ENCODE measurements around the gene NBEA.

The NBEA gene

DNA sequence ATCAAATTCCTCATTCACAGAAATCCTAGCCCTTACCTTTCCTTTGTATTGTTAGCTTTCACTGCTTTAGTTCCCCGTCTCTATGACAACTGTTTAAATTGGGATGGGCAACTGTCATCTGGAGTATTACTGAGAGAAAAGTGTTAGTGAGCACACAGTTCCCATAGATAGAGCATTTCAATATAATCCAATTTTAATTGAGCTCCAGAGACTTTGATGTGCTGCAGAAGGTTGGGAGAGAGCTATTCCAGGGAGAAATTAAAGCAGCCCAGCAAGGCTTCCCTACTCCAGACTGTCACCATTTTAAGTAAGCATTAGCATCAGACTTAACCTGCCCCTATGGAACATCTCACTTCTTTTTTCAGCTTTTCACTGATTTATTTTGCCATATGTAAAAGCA is 589.5 kb downstream of the NBEA start:
- no peaks in the 10 kb centered on the region; the same call in none of the 2 replicates for H3K4me1 ChIP-seq (ENCODE audit: control insufficient read depth, insufficient read depth, low read length)
- ChIA-PET POLR2A (no interaction called here), CTCF (no interaction called here)
- no peaks in the 10 kb centered on the region for H3K9me3 ChIP-seq (ENCODE audit: control insufficient read depth, insufficient read depth, low read depth, low read length)
- H3K36me3 ChIP-seq (ENCODE audit: control insufficient read depth in 2 of 2, insufficient read depth in 1 of 2, low read length in 2 of 2): no peaks in the 10 kb centered on the region
- TF ChIP-seq ZNF785 (tag by site-specific recombination; IDR thresholded peaks at IDR 0.05): no peak
- TF ChIP-seq ZNF621 (tag by site-specific recombination; IDR thresholded peaks at IDR 0.05): no peak
- TF ChIP-seq, protein P1, sequence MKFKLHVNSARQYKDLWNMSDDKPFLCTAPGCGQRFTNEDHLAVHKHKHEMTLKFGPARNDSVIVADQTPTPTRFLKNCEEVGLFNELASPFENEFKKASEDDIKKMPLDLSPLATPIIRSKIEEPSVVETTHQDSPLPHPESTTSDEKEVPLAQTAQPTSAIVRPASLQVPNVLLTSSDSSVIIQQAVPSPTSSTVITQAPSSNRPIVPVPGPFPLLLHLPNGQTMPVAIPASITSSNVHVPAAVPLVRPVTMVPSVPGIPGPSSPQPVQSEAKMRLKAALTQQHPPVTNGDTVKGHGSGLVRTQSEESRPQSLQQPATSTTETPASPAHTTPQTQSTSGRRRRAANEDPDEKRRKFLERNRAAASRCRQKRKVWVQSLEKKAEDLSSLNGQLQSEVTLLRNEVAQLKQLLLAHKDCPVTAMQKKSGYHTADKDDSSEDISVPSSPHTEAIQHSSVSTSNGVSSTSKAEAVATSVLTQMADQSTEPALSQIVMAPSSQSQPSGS (tag by site-specific recombination; IDR thresholded peaks at IDR 0.05; ENCODE audit: low read depth): no peak
- no peak for TF ChIP-seq ZNF426 (tag by site-specific recombination; IDR thresholded peaks at IDR 0.05)
- no peak overlapping the region for H3K27ac ChIP-seq (ENCODE audit: extremely low read depth, low read depth, low read length)
- H3K4me3 ChIP-seq (ENCODE audit: low read depth, low read length): no peak overlapping the region

- POLR2A ChIA-PET: no interaction called here
- Histone ChIP-seq H3K36me3 (ENCODE audit: control insufficient read depth in 2 of 2, insufficient read depth in 1 of 2, low read length in 2 of 2) (no peaks in the 10 kb centered on the region), H3K4me1 (ENCODE audit: control insufficient read depth, insufficient read depth, low read length) (no peaks in the 10 kb centered on the region; the same call in none of the 2 replicates), H3K4me3 (ENCODE audit: low read depth, low read length) (no peak overlapping the region), H3K27ac (ENCODE audit: extremely low read depth, low read depth, low read length) (no peak overlapping the region), H3K9me3 (ENCODE audit: control insufficient read depth, insufficient read depth, low read depth, low read length) (no peaks in the 10 kb centered on the region)
- CTCF ChIA-PET: no interaction called here
- no peak for TF ChIP-seq ZBTB21 (tag by site-specific recombination; IDR thresholded peaks at IDR 0.05)
- no peak for TF ChIP-seq KLF9 (tag by site-specific recombination; IDR thresholded peaks at IDR 0.05; ENCODE audit: low read depth)
- TF ChIP-seq ZNF473 (tag by site-specific recombination; IDR thresholded peaks at IDR 0.05): no peak
- TF ChIP-seq ZNF16 (tag by site-specific recombination; IDR thresholded peaks at IDR 0.05; ENCODE audit: low read depth): no peak
- TF ChIP-seq BCL11B (tag by site-specific recombination; IDR thresholded peaks at IDR 0.05; ENCODE audit: low read depth): no peak
- no peak for TF ChIP-seq ZNF146 (tag by site-specific recombination; IDR thresholded peaks at IDR 0.05)
- TF ChIP-seq, protein P2, sequence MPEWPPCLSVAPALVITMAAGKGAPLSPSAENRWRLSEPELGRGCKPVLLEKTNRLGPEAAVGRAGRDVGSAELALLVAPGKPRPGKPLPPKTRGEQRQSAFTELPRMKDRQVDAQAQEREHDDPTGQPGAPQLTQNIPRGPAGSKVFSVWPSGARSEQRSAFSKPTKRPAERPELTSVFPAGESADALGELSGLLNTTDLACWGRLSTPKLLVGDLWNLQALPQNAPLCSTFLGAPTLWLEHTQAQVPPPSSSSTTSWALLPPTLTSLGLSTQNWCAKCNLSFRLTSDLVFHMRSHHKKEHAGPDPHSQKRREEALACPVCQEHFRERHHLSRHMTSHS (tag by site-specific recombination; IDR thresholded peaks at IDR 0.05): no peak
- TF ChIP-seq HOXC10 (CRISPR knock-in tag; IDR thresholded peaks at IDR 0.05): no peak
Observed at GRCh38 chr13:35534343-35534742, 592.3 kb downstream of the NBEA start.

- POLR2A ChIA-PET: no interaction called here
- Histone ChIP-seq H3K4me1 (ENCODE audit: control insufficient read depth, insufficient read depth, low read length) (no peaks in the 10 kb centered on the region), H3K4me3 (ENCODE audit: low read depth, low read length) (no peak overlapping the region), H3K9me3 (ENCODE audit: control insufficient read depth, insufficient read depth, low read depth, low read length) (no peaks in the 10 kb centered on the region), H3K27ac (ENCODE audit: extremely low read depth, low read depth, low read length) (no peak overlapping the region), H3K36me3 (ENCODE audit: control insufficient read depth in 2 of 2, insufficient read depth in 1 of 2, low read length in 2 of 2) (no peaks in the 10 kb centered on the region)
- CTCF ChIA-PET: no interaction called here
- TF ChIP-seq ZNF837 (tag by site-specific recombination; IDR thresholded peaks at IDR 0.05) (no peak), ZNF140 (tag by site-specific recombination; IDR thresholded peaks at IDR 0.05) (no peak), KLF9 (tag by site-specific recombination; IDR thresholded peaks at IDR 0.05; ENCODE audit: low read depth) (no peak), ZNF433 (tag by site-specific recombination; IDR thresholded peaks at IDR 0.05; ENCODE audit: low read depth) (no peak)
Observed at GRCh38 chr13:35548790-35549189, 606.7 kb downstream of the NBEA start.

DNA sequence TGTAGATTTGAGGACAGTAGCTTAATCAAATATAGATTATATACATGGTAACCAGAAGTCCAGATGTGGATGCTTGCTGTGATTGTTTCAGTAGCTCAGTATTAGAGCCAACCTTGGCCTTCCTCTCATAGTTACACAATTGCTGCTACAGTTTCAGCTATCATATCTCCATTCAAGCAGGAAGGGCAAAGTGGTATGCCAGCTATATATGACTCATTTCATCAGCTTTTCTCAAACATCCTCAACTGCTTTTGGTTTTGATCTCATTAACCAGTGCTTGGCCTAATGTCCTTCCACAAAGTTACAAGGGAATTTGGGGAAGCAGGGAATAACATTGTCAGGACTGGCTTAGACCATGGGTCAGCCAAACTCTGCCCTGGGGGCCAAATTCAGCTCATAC is 607.4 kb downstream of the NBEA start:
- CTCF ChIA-PET: no interaction called here
- Histone ChIP-seq H3K4me3 (ENCODE audit: low read depth, low read length) (no peak overlapping the region), H3K27ac (ENCODE audit: extremely low read depth, low read depth, low read length) (no peak overlapping the region), H3K9me3 (ENCODE audit: control insufficient read depth, insufficient read depth, low read depth, low read length) (no peaks in the 10 kb centered on the region), H3K36me3 (ENCODE audit: control insufficient read depth in 2 of 2, insufficient read depth in 1 of 2, low read length in 2 of 2) (no peaks in the 10 kb centered on the region), H3K4me1 (ENCODE audit: control insufficient read depth, insufficient read depth, low read length) (no peaks in the 10 kb centered on the region)
- no peak for TF ChIP-seq ZNF26 (tag by site-specific recombination; IDR thresholded peaks at IDR 0.05)
- no peak for TF ChIP-seq REST (tag by site-specific recombination; IDR thresholded peaks at IDR 0.05)
- no peak for TF ChIP-seq ZNF791 (tag by site-specific recombination; IDR thresholded peaks at IDR 0.05)
- TF ChIP-seq ZNF416 (tag by site-specific recombination; IDR thresholded peaks at IDR 0.05): no peak
- no peak for TF ChIP-seq ZNF561 (tag by site-specific recombination; IDR thresholded peaks at IDR 0.05; ENCODE audit: borderline replicate concordance)
- TF ChIP-seq GLIS1 (tag by site-specific recombination; IDR thresholded peaks at IDR 0.05): no peak
- POLR2A ChIA-PET: no interaction called here
